KMS-11 (cell line): Measurements from ENCODE around the gene TGFBR1.

Source experiments
- H2AFZ ChIP-seq: fragments of 200-600 bp; sonication (generic); 2 replicates; pipeline ENCODE4 v1.6.1; 2016; ENCODE audit warnings: antibody characterized with exemption, mixed run types, low read depth
- H3K27ac ChIP-seq: fragments of 200-600 bp; sonication (generic); 2 replicates; pipeline ENCODE4 v1.6.1; 2016; ENCODE audit warnings: mild to moderate bottlenecking, mixed run types
- H3K27me3 ChIP-seq: fragments of 200-600 bp; sonication (generic); 2 replicates; pipeline ENCODE4 v1.6.1; 2017; ENCODE audit warnings: mild to moderate bottlenecking, low read depth, mixed run types, moderate library complexity; ENCODE audit not compliant: insufficient read depth
- H3K36me3 ChIP-seq: fragments of 200-600 bp; sonication (generic); 2 replicates; pipeline ENCODE4 v1.6.1; 2017; ENCODE audit warnings: mild to moderate bottlenecking, mixed run types; ENCODE audit not compliant: insufficient read depth
- H3K4me1 ChIP-seq: fragments of 200-600 bp; sonication (generic); 2 replicates; pipeline ENCODE4 v1.6.1; 2016; ENCODE audit warnings: mild to moderate bottlenecking, low read depth, mixed run types; ENCODE audit not compliant: poor library complexity, severe bottlenecking
- H3K4me2 ChIP-seq: fragments of 200-600 bp; sonication (generic); 2 replicates; pipeline ENCODE4 v1.7.0; 2016; ENCODE audit warnings: mild to moderate bottlenecking, mixed run types
- H3K4me3 ChIP-seq: fragments of 200-600 bp; sonication (generic); IDR thresholded peaks from 2 replicates; pipeline ENCODE4 v1.6.1; 2017; ENCODE audit warnings: low read depth, low read length, mixed read lengths; ENCODE audit not compliant: insufficient read depth
- H3K79me2 ChIP-seq: fragments of 200-600 bp; sonication (generic); 2 replicates; pipeline ENCODE4 v1.6.1; 2016; ENCODE audit warnings: low read depth, mixed run types; ENCODE audit not compliant: insufficient read depth
- H3K9ac ChIP-seq: fragments of 200-600 bp; sonication (generic); 2 replicates; pipeline ENCODE4 v1.6.1; 2016; ENCODE audit warnings: mild to moderate bottlenecking, mixed run types
- H4K20me1 ChIP-seq: fragments of 200-600 bp; sonication (generic); 2 replicates; pipeline ENCODE4 v1.6.1; 2016; ENCODE audit warnings: mild to moderate bottlenecking, mixed run types; ENCODE audit not compliant: insufficient read depth
- TF ChIP-seq, protein P1 (sequence below): fragments of 200-600 bp; sonication (generic); conservative IDR thresholded peaks from 2 replicates; pipeline ENCODE4 v1.6.1; 2017; ENCODE audit warnings: low read depth, mild to moderate bottlenecking, antibody characterized with exemption, low read length, moderate library complexity, mixed read lengths

TGFBR1 gene

DNA sequence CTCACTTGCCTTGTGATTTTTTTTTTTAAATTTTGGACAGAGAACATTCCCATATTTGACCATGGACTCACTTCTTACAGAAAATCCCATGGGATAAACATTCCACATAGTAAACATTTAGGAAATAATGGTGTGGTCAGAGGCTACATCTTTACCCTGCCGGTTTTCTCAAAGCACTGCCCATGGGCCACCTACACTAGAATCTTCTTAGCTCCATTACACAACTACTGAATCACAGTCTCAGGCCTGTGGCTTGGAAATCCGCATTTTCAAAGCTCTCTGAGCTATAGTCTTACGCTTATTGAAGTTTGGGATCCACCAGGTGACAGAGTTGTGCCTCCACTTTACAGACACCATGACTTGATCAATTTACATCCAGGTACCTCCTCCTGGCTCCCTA, 77.4 kb downstream of the TGFBR1 start:
- Histone ChIP-seq H2AFZ (no peak overlapping the region), H3K4me1 (peaks cover 40% of the 10 kb centered on the region)

DNA sequence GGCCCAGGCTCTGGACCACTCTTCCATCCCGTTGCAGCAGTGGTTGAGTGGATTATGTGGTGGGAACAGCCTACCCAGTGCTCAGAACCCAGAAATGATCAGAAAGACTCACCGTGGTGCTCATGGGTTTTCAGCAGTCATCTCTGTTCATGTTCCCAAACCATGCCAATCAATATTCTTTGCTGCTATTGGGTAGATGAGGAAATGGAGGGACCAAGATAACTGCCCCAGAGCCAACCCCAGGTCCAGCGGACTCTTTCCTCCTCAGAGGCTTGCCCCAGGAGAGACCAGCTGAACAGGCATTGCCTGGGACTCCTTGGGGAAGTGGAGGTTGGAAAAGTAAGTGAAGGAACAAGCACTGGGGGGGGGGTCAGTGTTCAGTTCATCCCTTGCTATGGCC, 78.7 kb downstream of the TGFBR1 start:
- H3K79me2 ChIP-seq, result no peaks in the 10 kb centered on the region
- H3K4me3 ChIP-seq, result no peak overlapping the region
- TF ChIP-seq, protein P1, sequence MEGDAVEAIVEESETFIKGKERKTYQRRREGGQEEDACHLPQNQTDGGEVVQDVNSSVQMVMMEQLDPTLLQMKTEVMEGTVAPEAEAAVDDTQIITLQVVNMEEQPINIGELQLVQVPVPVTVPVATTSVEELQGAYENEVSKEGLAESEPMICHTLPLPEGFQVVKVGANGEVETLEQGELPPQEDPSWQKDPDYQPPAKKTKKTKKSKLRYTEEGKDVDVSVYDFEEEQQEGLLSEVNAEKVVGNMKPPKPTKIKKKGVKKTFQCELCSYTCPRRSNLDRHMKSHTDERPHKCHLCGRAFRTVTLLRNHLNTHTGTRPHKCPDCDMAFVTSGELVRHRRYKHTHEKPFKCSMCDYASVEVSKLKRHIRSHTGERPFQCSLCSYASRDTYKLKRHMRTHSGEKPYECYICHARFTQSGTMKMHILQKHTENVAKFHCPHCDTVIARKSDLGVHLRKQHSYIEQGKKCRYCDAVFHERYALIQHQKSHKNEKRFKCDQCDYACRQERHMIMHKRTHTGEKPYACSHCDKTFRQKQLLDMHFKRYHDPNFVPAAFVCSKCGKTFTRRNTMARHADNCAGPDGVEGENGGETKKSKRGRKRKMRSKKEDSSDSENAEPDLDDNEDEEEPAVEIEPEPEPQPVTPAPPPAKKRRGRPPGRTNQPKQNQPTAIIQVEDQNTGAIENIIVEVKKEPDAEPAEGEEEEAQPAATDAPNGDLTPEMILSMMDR, result no peak
- no peak overlapping the region for H3K4me2 ChIP-seq
- H2AFZ ChIP-seq, result no peak overlapping the region
- H3K4me1 ChIP-seq, result peaks cover 40% of the 10 kb centered on the region
- H3K36me3 ChIP-seq, result no peaks in the 10 kb centered on the region
- H3K9ac ChIP-seq, result no peak overlapping the region
- no peaks in the 10 kb centered on the region for H4K20me1 ChIP-seq
- no peaks in the 10 kb centered on the region for H3K27me3 ChIP-seq
- H3K27ac ChIP-seq, result no peak overlapping the region

More for the DNA sequence above, 77.4 kb downstream of the TGFBR1 start:
- H3K9ac ChIP-seq, result no peak overlapping the region
- H3K4me3 ChIP-seq, result no peak overlapping the region
- peak overlapping the region; percentile 58; the same call in 1 of the 2 replicates for H3K4me2 ChIP-seq
- H4K20me1 ChIP-seq, result no peaks in the 10 kb centered on the region
- no peaks in the 10 kb centered on the region for H3K27me3 ChIP-seq
- TF ChIP-seq, protein P1, result no peak
- H3K79me2 ChIP-seq, result no peaks in the 10 kb centered on the region
- H3K36me3 ChIP-seq, result no peaks in the 10 kb centered on the region
- no peak overlapping the region for H3K27ac ChIP-seq

DNA sequence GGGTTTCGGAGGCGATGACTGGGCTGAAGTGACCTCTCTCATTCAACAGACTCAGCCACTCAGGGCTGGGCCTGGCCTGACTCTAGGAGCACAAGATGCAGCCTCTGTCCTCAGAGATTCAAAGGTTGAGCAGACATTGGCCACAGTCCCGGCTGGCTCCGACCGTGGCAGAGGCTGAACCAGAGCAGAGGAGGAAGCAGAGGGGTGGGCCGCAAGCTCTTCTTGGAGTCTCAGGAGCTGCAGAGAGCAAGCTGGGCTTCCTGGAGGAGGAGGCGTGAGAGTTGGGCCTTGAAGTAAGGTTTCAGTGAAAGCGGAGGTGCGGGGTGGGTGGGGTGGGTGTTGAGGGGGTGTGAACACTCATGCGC, 79.2 kb downstream of the TGFBR1 start:
- no peak overlapping the region for H3K4me3 ChIP-seq
- no peak overlapping the region for H3K27ac ChIP-seq
- TF ChIP-seq, protein P1, result no peak
- no peak overlapping the region for H2AFZ ChIP-seq
- peaks cover 40% of the 10 kb centered on the region for H3K4me1 ChIP-seq
- H3K27me3 ChIP-seq, result no peaks in the 10 kb centered on the region
- no peaks in the 10 kb centered on the region for H3K36me3 ChIP-seq
- no peaks in the 10 kb centered on the region for H4K20me1 ChIP-seq
- H3K4me2 ChIP-seq, result no peak overlapping the region
- H3K9ac ChIP-seq, result no peak overlapping the region
- H3K79me2 ChIP-seq, result no peaks in the 10 kb centered on the region

DNA sequence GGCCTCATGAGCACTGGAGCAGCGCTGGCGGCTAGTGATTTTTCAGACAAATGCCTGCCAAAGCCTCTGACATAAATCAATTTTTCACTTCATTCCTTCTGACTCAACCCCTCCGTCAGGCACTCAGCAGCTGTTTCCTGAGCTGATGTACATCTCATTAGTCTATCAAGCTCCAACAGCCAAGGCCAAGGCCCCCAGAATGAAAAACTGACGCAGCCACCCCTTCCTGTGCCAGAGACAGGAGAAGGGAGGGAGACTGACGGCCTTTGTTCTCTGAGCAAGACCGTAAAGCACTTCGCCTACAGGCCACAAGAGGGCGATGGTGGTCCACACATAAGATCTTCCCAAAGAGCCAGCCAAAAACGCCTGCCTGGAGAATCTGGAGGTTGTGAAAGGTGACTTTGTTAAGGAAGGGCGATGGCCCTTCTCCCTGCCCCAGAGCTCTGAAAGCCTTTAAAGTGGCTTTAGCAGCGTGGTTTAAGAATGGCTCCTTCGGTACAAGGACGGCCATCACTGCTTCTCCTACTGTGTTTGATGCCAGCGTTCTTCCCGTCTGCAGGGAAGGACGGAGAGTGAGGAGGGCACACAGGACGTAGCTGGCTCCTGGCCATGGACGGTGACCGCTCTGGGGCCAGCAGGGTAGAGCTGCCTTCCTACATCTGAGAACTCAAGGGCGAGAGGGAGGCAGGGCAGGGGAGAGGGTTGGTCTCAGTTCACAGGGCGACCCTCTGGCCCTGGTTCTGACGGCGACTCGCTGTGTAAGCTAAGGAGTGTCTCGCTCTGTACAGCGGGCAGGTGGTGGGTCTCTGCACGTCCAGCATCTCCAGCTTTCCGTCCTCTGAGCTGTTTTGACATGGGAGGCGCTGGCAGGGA, 79.8 kb downstream of the TGFBR1 start:
- Histone ChIP-seq H3K4me3 (no peak overlapping the region), H2AFZ (peak overlapping the region; percentile 76), H3K79me2 (no peaks in the 10 kb centered on the region), H4K20me1 (no peaks in the 10 kb centered on the region), H3K27ac (no peak overlapping the region), H3K4me2 (no peak overlapping the region), H3K9ac (no peak overlapping the region), H3K27me3 (no peaks in the 10 kb centered on the region), H3K36me3 (no peaks in the 10 kb centered on the region), H3K4me1 (peaks cover 38% of the 10 kb centered on the region)
- TF ChIP-seq, protein P1, result peak; percentile 93
